DND-41 (cell line): ENCODE data around the gene ERVK3-1.

Experiments
- ATAC-seq: fragments of 200-7000 bp; cut with Tn5 transposase; 3 replicates; pipeline ENCODE4 v1.9.1; 2021; ENCODE audit warnings: low read depth; ENCODE audit not compliant: insufficient read depth
- DNase-seq: peaks from one replicate; pipeline ENCODE4 v3.0.0-alpha.2; 2020
- H2AFZ ChIP-seq: 2 replicates; pipeline ENCODE4 v1.6.0; 2012; ENCODE audit warnings: low read depth, low read length
- H3K27ac ChIP-seq: 2 replicates; pipeline ENCODE4 v1.5.1; 2012; ENCODE audit warnings: low read length, inconsistent platforms
- H3K27me3 ChIP-seq: fragments of 200-600 bp; sonication (generic); 2 replicates; pipeline ENCODE4 v1.6.0; 2012; ENCODE audit warnings: low read length, mild to moderate bottlenecking, inconsistent platforms; ENCODE audit not compliant: insufficient read depth, poor library complexity
- H3K36me3 ChIP-seq: 2 replicates; pipeline ENCODE4 v1.5.1; 2012; ENCODE audit warnings: low read length, inconsistent platforms; ENCODE audit not compliant: insufficient read depth
- H3K4me1 ChIP-seq: 2 replicates; pipeline ENCODE4 v1.5.1; 2012; ENCODE audit warnings: mild to moderate bottlenecking, low read length; ENCODE audit not compliant: insufficient read depth
- H3K4me2 ChIP-seq: 2 replicates; pipeline ENCODE4 v1.6.0; 2012; ENCODE audit warnings: mild to moderate bottlenecking, moderate library complexity, low read length, inconsistent platforms; ENCODE audit not compliant: insufficient read depth
- H3K4me3 ChIP-seq, 2 experiments: fragments of 200-600 bp in 1 of 2; shearing (Covaris generic) in 1 of 2; 2 replicates each; pipeline ENCODE4 v1.5.1; 2012 to 2016; ENCODE audit warnings: inconsistent platforms in 2 of 2, low read length in 2 of 2, mild to moderate bottlenecking in 2 of 2, low read depth in 1 of 2, moderate library complexity in 1 of 2
- H3K79me2 ChIP-seq: 2 replicates; pipeline ENCODE4 v1.6.0; 2012; ENCODE audit warnings: low read length, inconsistent platforms; ENCODE audit not compliant: insufficient read depth
- H3K9ac ChIP-seq: 2 replicates; pipeline ENCODE4 v1.6.0; 2012; ENCODE audit warnings: low read depth, mild to moderate bottlenecking, inconsistent platforms, low read length, moderate library complexity
- H3K9me3 ChIP-seq: 2 replicates; pipeline ENCODE4 v1.5.1; 2012; ENCODE audit warnings: low read length, moderate library complexity, mild to moderate bottlenecking, inconsistent platforms; ENCODE audit not compliant: insufficient read depth, severe bottlenecking
- H4K20me1 ChIP-seq: 2 replicates; pipeline ENCODE4 v1.6.0; 2012; ENCODE audit warnings: low read length; ENCODE audit not compliant: insufficient read depth
- EZH2 ChIP-seq: IDR thresholded peaks from 3 replicates; pipeline ENCODE4 v1.6.1; 2012; ENCODE audit warnings: borderline replicate concordance, low read depth, mild to moderate bottlenecking, moderate library complexity, low read length, inconsistent platforms; ENCODE audit not compliant: severe bottlenecking
- TF ChIP-seq, protein P1 (sequence below): IDR thresholded peaks from 2 replicates; pipeline ENCODE4 v1.5.1; 2012; ENCODE audit warnings: borderline replicate concordance, low read length, moderate library complexity, mild to moderate bottlenecking; ENCODE audit not compliant: poor library complexity, severe bottlenecking; ENCODE audit errors: extremely low read depth

The ERVK3-1 gene

DNA sequence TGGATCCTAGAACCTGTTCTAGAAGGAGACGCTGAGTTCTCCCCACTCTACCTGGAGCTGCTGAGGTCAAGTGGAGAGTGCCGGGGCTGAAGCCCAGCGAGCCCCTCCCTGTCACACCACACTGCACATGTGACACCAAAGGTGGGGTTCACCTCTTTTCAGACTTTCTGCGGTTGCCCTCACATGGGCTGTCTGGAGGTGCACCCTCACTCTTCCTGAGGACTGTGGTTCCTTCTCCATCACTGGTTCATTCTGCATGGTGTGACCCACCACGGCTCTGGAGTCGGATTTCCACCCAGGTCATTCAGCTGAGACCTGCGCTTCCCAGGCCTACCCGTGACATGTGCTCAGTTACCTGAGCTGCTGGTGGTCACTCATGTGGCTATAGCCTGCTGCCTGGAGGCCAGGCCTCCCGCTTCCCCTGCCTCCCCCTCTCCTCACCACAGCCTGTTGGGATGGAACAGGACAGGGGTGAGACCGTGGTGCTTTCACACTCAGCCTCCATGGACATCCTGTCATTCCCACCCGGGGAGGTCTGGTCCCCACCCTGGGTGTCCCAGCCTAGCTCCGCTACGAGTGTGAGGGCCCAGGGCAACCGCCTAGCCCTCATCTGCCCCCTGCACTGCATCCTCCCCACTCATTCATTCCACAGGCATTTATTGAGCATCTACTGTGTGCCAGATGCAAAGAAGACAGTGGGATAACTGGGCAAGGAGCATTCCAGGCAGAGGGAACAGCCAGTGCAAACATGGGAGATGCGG, 48.7 kb downstream of the ERVK3-1 start:
- H3K4me2 ChIP-seq = no peak overlapping the region
- DNase-seq (no peak), ATAC-seq (no peak)

DNA sequence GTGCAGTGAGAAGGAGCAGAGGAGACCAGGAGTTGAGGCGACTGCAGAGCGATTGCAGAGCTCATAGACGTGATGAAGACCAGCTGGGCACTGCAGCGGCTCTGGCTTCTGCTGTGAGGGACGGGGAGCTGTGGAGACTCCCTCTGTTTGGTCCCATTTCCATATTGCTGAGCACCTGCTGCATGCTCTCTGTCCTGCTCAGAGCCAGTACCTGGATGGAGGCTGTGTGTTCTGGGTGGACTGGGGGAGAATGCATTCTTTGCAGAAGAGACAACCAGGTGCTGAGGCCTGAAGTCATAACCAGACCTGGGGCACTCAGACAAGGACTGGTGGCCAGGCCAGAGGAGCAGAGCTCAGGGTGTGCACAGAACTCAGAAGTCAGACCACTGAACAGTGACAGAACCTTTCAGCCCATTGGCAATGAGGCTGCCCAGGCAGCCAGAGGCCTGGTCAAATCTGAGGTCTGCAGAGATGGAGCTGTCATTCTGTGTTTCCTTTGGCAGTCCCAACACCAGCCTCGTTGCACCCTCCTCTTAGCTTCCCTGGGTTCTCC, 49.4 kb downstream of the ERVK3-1 start:
- Histone ChIP-seq H4K20me1 (peaks cover 10% of the 10 kb centered on the region), H3K4me1 (peaks cover 2% of the 10 kb centered on the region; the same call in 1 of the 2 replicates), H3K4me3 (no peak overlapping the region), H3K79me2 (peaks cover 4% of the 10 kb centered on the region; the same call in 1 of the 2 replicates), H3K36me3 (peaks cover 23% of the 10 kb centered on the region), H3K27me3 (no peaks in the 10 kb centered on the region), H3K9ac (no peak overlapping the region), H3K4me2 (no peak overlapping the region), H3K27ac (no peak overlapping the region), H3K9me3 (no peaks in the 10 kb centered on the region), H2AFZ (no peak overlapping the region)
- ATAC-seq (no peak), DNase-seq (no peak)
- TF ChIP-seq, protein P1, sequence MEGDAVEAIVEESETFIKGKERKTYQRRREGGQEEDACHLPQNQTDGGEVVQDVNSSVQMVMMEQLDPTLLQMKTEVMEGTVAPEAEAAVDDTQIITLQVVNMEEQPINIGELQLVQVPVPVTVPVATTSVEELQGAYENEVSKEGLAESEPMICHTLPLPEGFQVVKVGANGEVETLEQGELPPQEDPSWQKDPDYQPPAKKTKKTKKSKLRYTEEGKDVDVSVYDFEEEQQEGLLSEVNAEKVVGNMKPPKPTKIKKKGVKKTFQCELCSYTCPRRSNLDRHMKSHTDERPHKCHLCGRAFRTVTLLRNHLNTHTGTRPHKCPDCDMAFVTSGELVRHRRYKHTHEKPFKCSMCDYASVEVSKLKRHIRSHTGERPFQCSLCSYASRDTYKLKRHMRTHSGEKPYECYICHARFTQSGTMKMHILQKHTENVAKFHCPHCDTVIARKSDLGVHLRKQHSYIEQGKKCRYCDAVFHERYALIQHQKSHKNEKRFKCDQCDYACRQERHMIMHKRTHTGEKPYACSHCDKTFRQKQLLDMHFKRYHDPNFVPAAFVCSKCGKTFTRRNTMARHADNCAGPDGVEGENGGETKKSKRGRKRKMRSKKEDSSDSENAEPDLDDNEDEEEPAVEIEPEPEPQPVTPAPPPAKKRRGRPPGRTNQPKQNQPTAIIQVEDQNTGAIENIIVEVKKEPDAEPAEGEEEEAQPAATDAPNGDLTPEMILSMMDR = no peak
- no peak for TF ChIP-seq EZH2

More for the DNA sequence above, 48.7 kb downstream of the ERVK3-1 start:
- H3K9ac ChIP-seq = no peak overlapping the region
- H2AFZ ChIP-seq = no peak overlapping the region
- TF ChIP-seq, protein P1 = no peak
- no peak for TF ChIP-seq EZH2
- H3K36me3 ChIP-seq = peaks cover 23% of the 10 kb centered on the region
- H3K27me3 ChIP-seq = no peaks in the 10 kb centered on the region
- H4K20me1 ChIP-seq = peaks cover 10% of the 10 kb centered on the region
- no peak overlapping the region for H3K4me3 ChIP-seq
- no peak overlapping the region for H3K27ac ChIP-seq
- no peaks in the 10 kb centered on the region for H3K9me3 ChIP-seq
- H3K79me2 ChIP-seq = peaks cover 9% of the 10 kb centered on the region
- peaks cover 9% of the 10 kb centered on the region for H3K4me1 ChIP-seq

DNA sequence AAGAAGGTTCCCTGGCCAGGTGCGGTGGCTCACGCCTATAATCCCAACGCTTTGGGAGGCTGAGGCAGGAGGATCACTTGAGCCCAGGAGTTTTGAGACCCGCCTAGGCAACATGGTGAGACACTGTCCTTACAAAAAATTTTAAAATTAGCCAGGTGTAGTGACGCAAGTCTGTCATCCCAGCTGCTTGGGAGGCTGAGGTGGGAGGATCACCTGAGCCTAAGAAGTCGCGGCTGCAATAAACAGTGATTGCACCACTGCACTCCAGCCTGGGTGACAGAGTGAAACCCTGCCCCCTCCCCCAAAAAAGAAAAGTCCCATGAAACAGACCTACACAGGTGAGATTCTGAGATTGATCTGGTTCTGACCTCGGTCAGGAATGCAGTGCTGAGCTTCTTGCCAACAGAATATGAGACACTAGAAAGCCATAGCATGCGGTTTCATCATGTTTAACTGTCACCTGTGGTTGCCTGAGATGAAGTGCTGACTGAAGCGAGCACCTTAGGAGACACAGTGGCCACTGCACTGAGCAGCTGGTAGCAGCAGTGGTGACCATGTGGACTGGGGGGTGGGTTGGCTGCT, 50.1 kb downstream of the ERVK3-1 start:
- H3K9me3 ChIP-seq = no peaks in the 10 kb centered on the region
- H2AFZ ChIP-seq = no peak overlapping the region

More for the DNA sequence above, 50.1 kb downstream of the ERVK3-1 start:
- H3K36me3 ChIP-seq = peaks cover 20% of the 10 kb centered on the region
- ATAC-seq (no peak), DNase-seq (no peak)
- H3K9ac ChIP-seq = no peak overlapping the region
- no peaks in the 10 kb centered on the region for H3K79me2 ChIP-seq
- H3K27me3 ChIP-seq = no peaks in the 10 kb centered on the region
- H3K4me1 ChIP-seq = no peaks in the 10 kb centered on the region
- peaks cover 10% of the 10 kb centered on the region for H4K20me1 ChIP-seq
- H3K4me2 ChIP-seq = no peak overlapping the region
- TF ChIP-seq, protein P1 = no peak
- no peak for TF ChIP-seq EZH2
- no peak overlapping the region for H3K4me3 ChIP-seq
- H3K27ac ChIP-seq = no peak overlapping the region
